Purkinje cell (primary cell): ENCODE data around the gene ARPC2. TPM values are rescaled to one million over a fixed set of nuclear protein-coding genes. Genes with fewer than 3 reads are reported as not detected.

Experiments
- polyA plus RNA-seq: library from polyadenylated mRNA; unstranded; fragments of >200 nt; fragmentation: Nextera tagmentation; gene quantifications from 2 replicates; pipeline ENCODE4 v1.2.1, GENCODE V29; 2014

The ARPC2 gene
- polyA plus RNA-seq = 196 and 197 TPM in 2 replicates

GRCh38 chr2:218216674-218217359, at the start of gene ARPC2:
TSS of gene ARPC2 (plus strand) at chr2:218217189. CDS start at chr2:218217471, 282 bp downstream.

GRCh38 chr2:218260742-218261422, 43.9 kb downstream of the ARPC2 start, which contains the start of gene GPBAR1:
TSS of gene GPBAR1 (plus strand) at chr2:218261015. CDS start at chr2:218262725, 1,710 bp downstream.

GRCh38 chr2:218269900-218270720, 53.1 kb downstream of the ARPC2 start, which contains the start of the genes AAMP and PNKD:
TSS of gene AAMP (minus strand) at chr2:218270137. CDS start at chr2:218270086, 51 bp downstream.
TSS of gene PNKD (plus strand) at chr2:218270519. CDS start at chr2:218270536, 17 bp downstream.

GRCh38 chr2:218292048-218293014, 75.3 kb downstream of the ARPC2 start, which contains the start of gene TMBIM1:
TSS of gene TMBIM1 (minus strand) at chr2:218292503. CDS start at chr2:218282141, 10,362 bp downstream.

Other genes starting within 250 kb of the ARPC2 start
- gene TNS1, start 214.2 kb upstream of the ARPC2 start, polyA plus RNA-seq = 0.18 and 0.82 TPM in 2 replicates
- gene RUFY4, start 147.9 kb upstream of the ARPC2 start, polyA plus RNA-seq = not detected in 2 replicates
- gene CXCR2, start 91.2 kb upstream of the ARPC2 start, polyA plus RNA-seq = not detected in 2 replicates
- not detected in 2 replicates for gene CXCR1, start 50.2 kb upstream of the ARPC2 start, polyA plus RNA-seq
- not detected in 2 replicates for gene GPBAR1, start 43.8 kb downstream of the ARPC2 start, polyA plus RNA-seq
- gene AAMP, start 52.9 kb downstream of the ARPC2 start, polyA plus RNA-seq = 11.2 and 13.6 TPM in 2 replicates
- gene PNKD, start 53.3 kb downstream of the ARPC2 start, polyA plus RNA-seq = 64.9 and 85.9 TPM in 2 replicates
- 0.97 and 3.5 TPM in 2 replicates for gene TMBIM1, start 75.3 kb downstream of the ARPC2 start, polyA plus RNA-seq
- not detected in 2 replicates for gene CATIP, start 139.7 kb downstream of the ARPC2 start, polyA plus RNA-seq
- gene SLC11A1, start 165.1 kb downstream of the ARPC2 start, polyA plus RNA-seq = not detected in 2 replicates
- 0.30 and 1.3 TPM in 2 replicates for gene CTDSP1, start 182.7 kb downstream of the ARPC2 start, polyA plus RNA-seq
- not detected in 2 replicates for gene VIL1, start 201.9 kb downstream of the ARPC2 start, polyA plus RNA-seq